K562 (cell line): Measurements from ENCODE around the gene CD36. TPM values are rescaled to one million over a fixed set of nuclear protein-coding genes. Genes with fewer than 3 reads are reported as not detected.

ENCODE experiments used
- ATAC-seq: fragments of 200-7000 bp; cut with Tn5 transposase; 3 replicates; pipeline ENCODE4 v1.9.1; 2020; ENCODE audit warnings: moderate library complexity
- BruUV-seq: library from RNA; stranded (reverse); fragments of 400-500 nt; replicated peaks from 2 replicates; lab custom pipeline; 2021; lab: Mats Ljungman, UMichigan
- CTCF ChIA-PET: fragments of 300-600 bp; formaldehyde crosslinking; extraction: SDS; loops from one replicate; lab custom pipeline; 2021; ENCODE audit warnings: low intra/inter-chr PET ratio; lab: Yijun Ruan, JAX
- POLR2A ChIA-PET: fragments of 300-600, 350-650 bp; sonication (Branson Sonifier 250); formaldehyde crosslinking; extraction: SDS; loops from one replicate; lab custom pipeline; 2021; ENCODE audit warnings: antibody characterized with exemption, inconsistent platforms; lab: Yijun Ruan, JAX
- DNase-seq, 4 experiments: peaks; one replicate each; pipeline versions ENCODE4 v3.0.0 to v3.0.0-alpha.2; 2011 to 2018; ENCODE audit warnings: low spot score in 3 of 4, mixed read lengths in 3 of 4; ENCODE audit errors: extremely low read depth in 1 of 4
- FAIRE-seq: peaks from 2 replicates; lab custom pipeline; 2011; peaks lifted over from hg19 to GRCh38; lab: Jason Lieb, UNC
- H2AFZ ChIP-seq: 2 replicates; pipeline ENCODE4 v1.6.0; 2011; ENCODE audit warnings: low read depth, low read length, control low read depth, inconsistent platforms
- H3K27ac ChIP-seq: fragments of 200-600 bp; 3 replicates; pipeline ENCODE4 v1.8.0; 2011; ENCODE audit warnings: low read depth, mild to moderate bottlenecking, control low read depth, inconsistent platforms, low read length, moderate library complexity, mixed read lengths; ENCODE audit errors: extremely low read depth
- H3K27me3 ChIP-seq, 2 experiments: fragments of 300-600 bp in 1 of 2; 2 replicates in 1 of 2; 3 replicates in 1 of 2; pipeline versions ENCODE4 v1.6.0 to v1.8.0; 2011; ENCODE audit warnings: inconsistent platforms in 2 of 2, low read length in 2 of 2, mild to moderate bottlenecking in 1 of 2, mixed read lengths in 1 of 2, moderate library complexity in 1 of 2; ENCODE audit not compliant: control insufficient read depth in 2 of 2, insufficient read depth in 2 of 2
- H3K36me3 ChIP-seq: fragments of 300-600 bp; 3 replicates; pipeline ENCODE4 v1.8.0; 2011; ENCODE audit warnings: mild to moderate bottlenecking, low read length, inconsistent platforms; ENCODE audit not compliant: control insufficient read depth, insufficient read depth
- H3K4me1 ChIP-seq, 2 experiments: fragments of 200-600 bp in 1 of 2; replicated peaks in 1 of 2; 2 replicates in 1 of 2; 3 replicates in 1 of 2; pipeline versions ENCODE4 v1.5.1 to v1.8.0; 2011; ENCODE audit warnings: inconsistent platforms in 2 of 2, low read length in 2 of 2, mild to moderate bottlenecking in 1 of 2, mixed read lengths in 1 of 2, moderate library complexity in 1 of 2; ENCODE audit not compliant: control insufficient read depth in 2 of 2, insufficient read depth in 2 of 2
- H3K4me2 ChIP-seq: 2 replicates; pipeline ENCODE4 v1.6.1; 2011; ENCODE audit warnings: low read length, control low read depth, inconsistent platforms, mixed read lengths; ENCODE audit not compliant: insufficient read depth
- H3K4me3 ChIP-seq: fragments of 200-600 bp; sonication (generic), shearing (Covaris generic); 2 replicates; pipeline ENCODE4 v1.5.1; 2016; ENCODE audit warnings: control low read depth, inconsistent platforms
- H3K79me2 ChIP-seq: fragments of 200-600 bp; 3 replicates; pipeline ENCODE4 v1.8.0; 2011; ENCODE audit warnings: low read length, inconsistent platforms; ENCODE audit not compliant: control insufficient read depth, insufficient read depth
- H3K9ac ChIP-seq, 2 experiments: 2 replicates each; pipeline versions ENCODE4 v1.6.0 to v1.6.1; 2011; ENCODE audit warnings: low read depth in 2 of 2, low read length in 2 of 2, control low read depth in 1 of 2, inconsistent platforms in 1 of 2, mild to moderate bottlenecking in 1 of 2, mixed read lengths in 1 of 2; ENCODE audit not compliant: insufficient read depth in 1 of 2
- H3K9me1 ChIP-seq: one replicate; pipeline ENCODE4 v1.6.0; 2011; ENCODE audit warnings: inconsistent platforms, mild to moderate bottlenecking, low read length, moderate library complexity; ENCODE audit not compliant: control insufficient read depth, insufficient read depth
- H3K9me3 ChIP-seq: replicated peaks from 2 replicates; pipeline ENCODE4 v1.5.1; 2011; ENCODE audit warnings: low read depth, low read length, inconsistent platforms; ENCODE audit not compliant: control insufficient read depth, insufficient read depth
- H4K20me1 ChIP-seq: replicated peaks from 2 replicates; pipeline ENCODE4 v1.6.1; 2011; ENCODE audit warnings: low read length, inconsistent platforms, mixed read lengths; ENCODE audit not compliant: control insufficient read depth, insufficient read depth
- BHLHE40 ChIP-seq: IDR thresholded peaks from 2 replicates; pipeline ENCODE4 v1.6.1; 2011; ENCODE audit warnings: low read length, improper control_type of control experiment
- ELF1 ChIP-seq: fragments of 200-800 bp; sonication (Bioruptor generic); IDR thresholded peaks from 2 replicates; pipeline ENCODE4 v1.6.1; 2016; ENCODE audit warnings: missing genetic modification characterization, missing compliant biosample characterization
- ESRRB ChIP-seq: fragments of 250-450 bp; sonication (Bioruptor Pico); IDR thresholded peaks from 2 replicates; pipeline ENCODE4 v1.5.0; 2020; ENCODE audit warnings: mild to moderate bottlenecking, moderate library complexity, borderline replicate concordance
- HLTF ChIP-seq: fragments of 450-650 bp; IDR thresholded peaks from 2 replicates; pipeline ENCODE4 v1.6.1; 2016
- MCM7 ChIP-seq, 2 experiments: fragments of 450-650 bp; IDR thresholded peaks; 2 replicates each; pipeline ENCODE4 v1.6.1; 2016 to 2018
- MTA1 ChIP-seq: fragments of 450-650 bp; IDR thresholded peaks from 2 replicates; pipeline ENCODE4 v1.6.1; 2017; ENCODE audit warnings: borderline replicate concordance
- SMARCA4 ChIP-seq: fragments of 450-650 bp; IDR thresholded peaks from 2 replicates; pipeline ENCODE4 v1.6.1; 2016
- SREBF2 ChIP-seq: sonication (generic); formaldehyde crosslinking; IDR thresholded peaks from 2 replicates; pipeline ENCODE4 v1.4.0; 2020; ENCODE audit warnings: mild to moderate bottlenecking, missing genetic modification reagents
- STAG1 ChIP-seq: sonication (generic); formaldehyde crosslinking; IDR thresholded peaks from 2 replicates; pipeline ENCODE4 v1.5.0; 2020; ENCODE audit warnings: missing genetic modification reagents, borderline replicate concordance
- XRCC4 ChIP-seq: IDR thresholded peaks from one replicate; pipeline ENCODE4 v1.6.1; 2011; ENCODE audit not compliant: insufficient read depth, insufficient read length; ENCODE audit errors: extremely low read depth
- XRCC5 ChIP-seq: fragments of 200-400 bp; formaldehyde crosslinking; IDR thresholded peaks from 2 replicates; pipeline ENCODE4 v1.6.1; 2017; ENCODE audit warnings: low read depth, mild to moderate bottlenecking, low read length
- ZFX ChIP-seq: sonication (generic); formaldehyde crosslinking; IDR thresholded peaks from 2 replicates; pipeline ENCODE4 v1.8.0; 2022; ENCODE audit warnings: mild to moderate bottlenecking, missing genetic modification reagents, moderate library complexity
- ZKSCAN3 ChIP-seq: fragments of 250-450 bp; sonication (Bioruptor Pico); IDR thresholded peaks from 2 replicates; pipeline ENCODE4 v1.4.0; 2020
- ZNF165 ChIP-seq: fragments of 250-450 bp; sonication (Bioruptor Pico); IDR thresholded peaks from 2 replicates; pipeline ENCODE4 v1.4.0; 2020; ENCODE audit warnings: borderline replicate concordance
- ZNF384 ChIP-seq: IDR thresholded peaks from 2 replicates; pipeline ENCODE4 v1.6.1; 2012; ENCODE audit warnings: low read depth, low read length, improper control_type of control experiment
- ZNF696 ChIP-seq: fragments of 250-450 bp; sonication (Bioruptor Pico); conservative IDR thresholded peaks from 2 replicates; pipeline ENCODE4 v1.4.0; 2020; ENCODE audit warnings: mild to moderate bottlenecking, moderate library complexity
- WGBS: fragments of 100-300 bp; shearing (Covaris generic); methylation state at CpG from one replicate; pipeline ENCODE4 v1.1.6; 2016; ENCODE audit warnings: low coverage, mixed read lengths; ENCODE audit not compliant: insufficient coverage; ENCODE audit errors: missing lambda C conversion rate; 5-methylcytosine and 5-hydroxymethylcytosine counted together
- in situ Hi-C: fragments of 300-500 bp; cut with MboI; formaldehyde crosslinking; loops from 4 replicates; pipeline ENCODE4 v1.15.0; 2018; ENCODE audit warnings: inconsistent platforms, mixed read lengths
- intact Hi-C: fragments of 100-400 bp; cut with micrococcal nuclease; formaldehyde crosslinking; loops from 2 replicates; pipeline ENCODE4 v1.14.2; 2022
- polyA plus RNA-seq, 8 experiments: library from polyadenylated mRNA; depleted of rRNA in 4 of 8; stranded (reverse) in 5 of 8; unstranded in 3 of 8; fragments of >200 nt; fragmentation: Nextera tagmentation in 2 of 8; fragmentation: Illumina TruSeq in 1 of 8; extraction: Ambion mirVana in 2 of 8; extraction: Trizol in 1 of 8; gene quantifications; 2 replicates each; pipeline versions ENCODE4 v1.2.1 to v1.2.3, GENCODE V29; 2011 to 2014; ENCODE audit warnings: inconsistent platforms in 1 of 8, missing spikeins in 1 of 8
- total RNA-seq, 7 experiments: library from RNA; depleted of rRNA in 6 of 7; stranded (reverse); fragments of >200 nt in 6 of 7; fragmentation: Illumina TruSeq in 2 of 7; extraction: Trizol in 2 of 7; gene quantifications; 2 replicates each; pipeline versions ENCODE4 v1.2.1 to v1.2.3, GENCODE V29; 2011 to 2021; ENCODE audit warnings: low replicate concordance in 1 of 7
- TF ChIP-seq, protein P1 (sequence below): sonication (generic); formaldehyde crosslinking; IDR thresholded peaks from 2 replicates; pipeline ENCODE4 v1.8.0; 2022; ENCODE audit warnings: mild to moderate bottlenecking, missing genetic modification reagents
- TF ChIP-seq, protein P2 (sequence below): fragments of 450-650 bp; formaldehyde crosslinking; IDR thresholded peaks from 2 replicates; pipeline ENCODE4 v1.4.0; 2022; ENCODE audit warnings: missing genetic modification characterization
- TF ChIP-seq, protein P3 (sequence below), 2 experiments: IDR thresholded peaks; 2 replicates each; pipeline ENCODE4 v1.6.1; 2011; ENCODE audit warnings: borderline replicate concordance in 1 of 2, control low read depth in 1 of 2, low read depth in 1 of 2, low read length in 1 of 2, mild to moderate bottlenecking in 1 of 2, mixed read lengths in 1 of 2, moderate library complexity in 1 of 2; ENCODE audit not compliant: insufficient read depth in 1 of 2, insufficient read length in 1 of 2, poor library complexity in 1 of 2, severe bottlenecking in 1 of 2; ENCODE audit errors: extremely low read depth in 1 of 2
- TF ChIP-seq, protein P4 (sequence below), 3 experiments: fragments of 200-800 bp in 1 of 3; sonication (Bioruptor generic) in 1 of 3; sonication (generic) in 1 of 3; formaldehyde crosslinking in 1 of 3; IDR thresholded peaks; 2 replicates each; pipeline versions ENCODE4 v1.6.1 to v1.8.0; 2016 to 2022; ENCODE audit warnings: mild to moderate bottlenecking in 2 of 3, missing compliant biosample characterization in 2 of 3, missing genetic modification characterization in 2 of 3, missing genetic modification reagents in 1 of 3

The CD36 gene
- total and polyA plus RNA-seq, 9 of the 15 experiments (the other 6 are each of a cell fraction or from before 2014, with no cell fraction given): 0.09 to 4.0 (median 0.42) TPM

DNA sequence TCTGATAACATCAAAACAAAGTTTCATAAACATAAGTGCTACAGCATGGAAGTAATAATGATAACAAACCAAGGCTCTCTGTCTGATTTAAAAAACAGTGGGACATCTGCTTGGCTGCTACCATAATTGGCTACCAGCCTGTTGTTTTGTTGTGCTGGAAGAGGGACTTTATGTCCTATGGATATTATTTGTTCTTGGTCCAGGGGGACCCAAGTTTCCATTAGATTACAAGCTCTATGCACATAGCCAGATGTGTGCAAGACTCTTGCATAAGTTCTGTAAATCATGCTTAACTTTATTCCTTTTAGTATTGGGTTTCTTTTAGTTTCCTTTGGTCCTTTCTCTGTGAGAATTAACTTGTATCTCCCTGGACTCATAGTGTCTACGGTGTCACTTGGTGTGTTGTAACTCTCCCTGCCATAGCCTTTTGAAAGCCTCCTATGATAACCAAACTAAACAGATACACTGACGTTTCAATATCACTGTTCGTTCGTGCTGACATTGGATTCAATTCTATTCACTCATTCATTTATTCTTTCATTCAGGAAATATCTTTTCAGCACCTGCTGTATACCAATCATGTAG, 41.4 kb upstream of the CD36 start:
- no peak overlapping the region for H3K9ac ChIP-seq
- FAIRE-seq: no peak
- TF ChIP-seq XRCC5 (no peak), ESRRB (no peak), ZFX (CRISPR knock-in tag) (no peak), SREBF2 (CRISPR knock-in tag) (no peak), STAG1 (CRISPR knock-in tag) (no peak), ZNF384 (no peak), ZNF696 (CRISPR knock-in tag) (no peak), HLTF (no peak), SMARCA4 (no peak), BHLHE40 (no peak), ZNF165 (no peak), ELF1 (no peak), ZKSCAN3 (no peak), MTA1 (no peak), XRCC4 (no peak), MCM7 (IDR thresholded peaks at IDR 0.05) (no peak)
- TF ChIP-seq, protein P1, sequence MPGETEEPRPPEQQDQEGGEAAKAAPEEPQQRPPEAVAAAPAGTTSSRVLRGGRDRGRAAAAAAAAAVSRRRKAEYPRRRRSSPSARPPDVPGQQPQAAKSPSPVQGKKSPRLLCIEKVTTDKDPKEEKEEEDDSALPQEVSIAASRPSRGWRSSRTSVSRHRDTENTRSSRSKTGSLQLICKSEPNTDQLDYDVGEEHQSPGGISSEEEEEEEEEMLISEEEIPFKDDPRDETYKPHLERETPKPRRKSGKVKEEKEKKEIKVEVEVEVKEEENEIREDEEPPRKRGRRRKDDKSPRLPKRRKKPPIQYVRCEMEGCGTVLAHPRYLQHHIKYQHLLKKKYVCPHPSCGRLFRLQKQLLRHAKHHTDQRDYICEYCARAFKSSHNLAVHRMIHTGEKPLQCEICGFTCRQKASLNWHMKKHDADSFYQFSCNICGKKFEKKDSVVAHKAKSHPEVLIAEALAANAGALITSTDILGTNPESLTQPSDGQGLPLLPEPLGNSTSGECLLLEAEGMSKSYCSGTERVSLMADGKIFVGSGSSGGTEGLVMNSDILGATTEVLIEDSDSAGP (CRISPR knock-in tag): no peak
- TF ChIP-seq, protein P2, sequence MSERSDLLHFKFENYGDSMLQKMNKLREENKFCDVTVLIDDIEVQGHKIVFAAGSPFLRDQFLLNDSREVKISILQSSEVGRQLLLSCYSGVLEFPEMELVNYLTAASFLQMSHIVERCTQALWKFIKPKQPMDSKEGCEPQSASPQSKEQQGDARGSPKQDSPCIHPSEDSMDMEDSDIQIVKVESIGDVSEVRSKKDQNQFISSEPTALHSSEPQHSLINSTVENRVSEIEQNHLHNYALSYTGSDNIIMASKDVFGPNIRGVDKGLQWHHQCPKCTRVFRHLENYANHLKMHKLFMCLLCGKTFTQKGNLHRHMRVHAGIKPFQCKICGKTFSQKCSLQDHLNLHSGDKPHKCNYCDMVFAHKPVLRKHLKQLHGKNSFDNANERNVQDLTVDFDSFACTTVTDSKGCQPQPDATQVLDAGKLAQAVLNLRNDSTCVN (CRISPR knock-in tag): no peak
- TF ChIP-seq, protein P3, sequence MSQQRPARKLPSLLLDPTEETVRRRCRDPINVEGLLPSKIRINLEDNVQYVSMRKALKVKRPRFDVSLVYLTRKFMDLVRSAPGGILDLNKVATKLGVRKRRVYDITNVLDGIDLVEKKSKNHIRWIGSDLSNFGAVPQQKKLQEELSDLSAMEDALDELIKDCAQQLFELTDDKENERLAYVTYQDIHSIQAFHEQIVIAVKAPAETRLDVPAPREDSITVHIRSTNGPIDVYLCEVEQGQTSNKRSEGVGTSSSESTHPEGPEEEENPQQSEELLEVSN (IDR thresholded peaks at IDR 0.05; ENCODE audit: borderline replicate concordance in 1 of 2, extremely low read depth in 1 of 2, insufficient read depth in 1 of 2, insufficient read length in 1 of 2, low read depth in 1 of 2, low read length in 1 of 2, poor library complexity in 1 of 2, severe bottlenecking in 1 of 2): no peak
- TF ChIP-seq, protein P4, sequence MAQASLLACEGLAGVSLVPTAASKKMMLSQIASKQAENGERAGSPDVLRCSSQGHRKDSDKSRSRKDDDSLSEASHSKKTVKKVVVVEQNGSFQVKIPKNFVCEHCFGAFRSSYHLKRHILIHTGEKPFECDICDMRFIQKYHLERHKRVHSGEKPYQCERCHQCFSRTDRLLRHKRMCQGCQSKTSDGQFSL (CRISPR knock-in tag; IDR thresholded peaks at IDR 0.05): no peak
- TF ChIP-seq, protein P4 (tag; IDR thresholded peaks at IDR 0.05): no peak
- TF ChIP-seq, all 486 proteins: peak for 0
- WGBS: 0% methylated on average over 4 of the region's 4 CpGs
- H3K27me3 ChIP-seq: no peaks in the 10 kb centered on the region
- H3K4me3 ChIP-seq: no peak overlapping the region
- H3K4me1 ChIP-seq: no peaks in the 10 kb centered on the region
- H3K79me2 ChIP-seq: no peaks in the 10 kb centered on the region
- H3K36me3 ChIP-seq: no peaks in the 10 kb centered on the region
- CTCF ChIA-PET: no interaction called here
- POLR2A ChIA-PET: no interaction called here
- ATAC-seq (no peak), DNase-seq (no peak)
- H3K27ac ChIP-seq: no peak overlapping the region
- BruUV-seq: no TSS peak
- H3K4me2 ChIP-seq: no peak overlapping the region
- H4K20me1 ChIP-seq: no peaks in the 10 kb centered on the region
- H2AFZ ChIP-seq: no peak overlapping the region
- no peaks in the 10 kb centered on the region for H3K9me3 ChIP-seq
- in situ Hi-C loops (no loop called here), intact Hi-C loops (no loop called here)
- no peaks in the 10 kb centered on the region for H3K9me1 ChIP-seq
